Heart right ventricle (tissue), 16 donors: ENCODE measurements around the gene SPHK2. TPM values are rescaled to one million over a fixed set of nuclear protein-coding genes. Genes with fewer than 3 reads are reported as not detected.

Experiments
- ATAC-seq, 8 donors: fragments of 200-7000 bp; cut with Tn5 transposase; one replicate each; pipeline ENCODE4 v1.9.1; 2020; ENCODE audit warnings: mild to moderate bottlenecking in 8 of 8, moderate library complexity in 8 of 8, moderate number of reproducible peaks in 1 of 8
- DNase-seq, 2 donors: peaks; one replicate each; pipeline ENCODE4 v3.0.0-alpha.2; 2020
- H3K27ac ChIP-seq, 10 donors: fragments of 200-600 bp; sonication (generic) in 2 of 10; one replicate each; pipeline versions ENCODE4 v1.5.0 to v1.8.0; 2020 to 2022; ENCODE audit warnings: mild to moderate bottlenecking in 3 of 10
- H3K27me3 ChIP-seq, 7 donors: fragments of 200-600 bp; one replicate each; pipeline ENCODE4 v1.8.0; 2021 to 2022; ENCODE audit warnings: mild to moderate bottlenecking in 2 of 7
- H3K36me3 ChIP-seq, 9 donors: fragments of 200-600 bp; sonication (generic) in 1 of 9; one replicate each; pipeline versions ENCODE4 v1.5.0 to v1.8.0; 2020 to 2022; ENCODE audit warnings: mild to moderate bottlenecking in 2 of 9
- H3K4me1 ChIP-seq, 9 donors: fragments of 200-600 bp; sonication (generic) in 1 of 9; one replicate each; pipeline versions ENCODE4 v1.5.0 to v1.8.0; 2020 to 2022; ENCODE audit warnings: mild to moderate bottlenecking in 4 of 9
- H3K4me3 ChIP-seq, 10 donors: fragments of 200-600 bp; sonication (generic) in 2 of 10; one replicate each; pipeline versions ENCODE4 v1.5.0 to v1.8.0; 2020 to 2022; ENCODE audit warnings: mild to moderate bottlenecking in 7 of 10, moderate library complexity in 2 of 10
- H3K9me3 ChIP-seq, 11 donors: fragments of 200-600 bp in 10 of 11; sonication (generic) in 2 of 11; one replicate each; pipeline versions ENCODE4 v1.5.0 to v1.8.0; 2013 to 2022; ENCODE audit warnings: mild to moderate bottlenecking in 2 of 11, control low read depth in 1 of 11, moderate library complexity in 1 of 11
- WGBS, 2 donors: extraction: QIAGEN DNeasy Blood & Tissue Kit; methylation state at CpG; one replicate each; pipeline ENCODE4 v1.1.7; 2013; ENCODE audit warnings: inconsistent platforms in 1 of 2; 5-methylcytosine and 5-hydroxymethylcytosine counted together
- intact Hi-C, 10 donors: fragments of 100-400 bp; cut with DNase I; formaldehyde crosslinking; loops; one replicate each; pipeline versions ENCODE4 v1.11.1 to v1.14.2; 2022
- polyA plus RNA-seq, 2 donors: library from polyadenylated mRNA; stranded (reverse); fragments of 200-250 nt; gene quantifications; one replicate each; pipeline ENCODE4 v1.2.3, GENCODE V29; 2013
- total RNA-seq, 10 donors: library from RNA; stranded (reverse); fragmentation: NEBNext Ultra II Directional in 3 of 10; extraction: Animal tissue kit (Norgen Biotek cat#: 25700) in 3 of 10; gene quantifications; one replicate each; pipeline versions ENCODE4 v1.2.1 to v1.2.4, GENCODE V29; 2021 to 2023
- TF ChIP-seq, protein P1 (sequence below), 9 donors: fragments of 200-600 bp; sonication (generic) in 2 of 9; IDR thresholded peaks; one replicate each; pipeline versions ENCODE4 v1.5.0 to v1.8.0; 2021 to 2022; ENCODE audit warnings: antibody characterized with exemption in 9 of 9, mild to moderate bottlenecking in 5 of 9, moderate library complexity in 1 of 9
- donor health status: Arrhythmogenic right ventricular cardiomyopathy.
- donor health status: ischemic (EF 13 %, LVEDD 7.1; RV severe dilation, severe dysfunction).
- donor health status: healthy with polysubstance abuse.
- donor health status: DM: no; HTN: yes; CAD: no.
- donor health status: DM: no; HTN: no; CAD: no.
- donor health status: ischemic (EF 25% LVEDD 6.9; RV normal size, moderate dysfunction).
- donor health status: ischemic (EF 25% LVEDD 5.7; RV mildly dilated, moderate dysfunction).
- donor health status: healthy.
- donor health status: DM: yes; HTN: yes; CAD: no.
- donor health status: Ischemic cardiomyopathy.
- donor health status: ischemic (EF 35%, LVEDD 5.7; RV mildly dilated, moderate dysfunction).
- donor health status: nonischemic (EF 11% LVEDD 7.7; RV severe dilation, severe dysfunction).
- donor health status: DM: yes; HTN: yes; CAD: no.
- donor health status: PGD.
- donor health status: ischemic (EF 29% LVEDD 5.4; RV normal size, mild dysfunction).
- donor health status: nonischemic (EF 23%, LVEDD 6.1; RV moderate dilation, normal function).

The SPHK2 gene
- total and polyA plus RNA-seq, 12 donors: 5.7 to 15.9 (median 8.2) TPM

DNA sequence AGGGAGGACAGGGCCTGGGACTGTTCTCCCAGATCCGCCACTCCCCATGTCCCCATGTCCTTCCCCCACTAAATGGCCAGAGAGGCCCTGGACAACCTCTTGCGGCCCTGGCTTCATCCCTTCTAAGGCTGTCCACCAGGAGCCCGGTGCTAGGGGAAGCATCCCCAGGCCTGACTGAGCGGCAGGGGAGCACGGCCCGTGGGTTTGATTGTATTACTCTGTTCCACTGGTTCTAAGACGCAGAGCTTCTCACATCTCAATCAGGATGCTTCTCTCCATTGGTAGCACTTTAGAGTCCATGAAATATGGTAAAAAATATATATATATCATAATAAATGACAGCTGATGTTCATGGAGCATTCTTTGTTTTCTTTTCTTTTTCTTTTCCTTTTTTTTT is 11.9 kb upstream of the SPHK2 start:
- intact Hi-C loops: no loop called here
- ATAC-seq: no peak
- WGBS, 2 donors: 84 to 88% methylated on average over 7 of the region's 7 CpGs
- TF ChIP-seq, protein P1, sequence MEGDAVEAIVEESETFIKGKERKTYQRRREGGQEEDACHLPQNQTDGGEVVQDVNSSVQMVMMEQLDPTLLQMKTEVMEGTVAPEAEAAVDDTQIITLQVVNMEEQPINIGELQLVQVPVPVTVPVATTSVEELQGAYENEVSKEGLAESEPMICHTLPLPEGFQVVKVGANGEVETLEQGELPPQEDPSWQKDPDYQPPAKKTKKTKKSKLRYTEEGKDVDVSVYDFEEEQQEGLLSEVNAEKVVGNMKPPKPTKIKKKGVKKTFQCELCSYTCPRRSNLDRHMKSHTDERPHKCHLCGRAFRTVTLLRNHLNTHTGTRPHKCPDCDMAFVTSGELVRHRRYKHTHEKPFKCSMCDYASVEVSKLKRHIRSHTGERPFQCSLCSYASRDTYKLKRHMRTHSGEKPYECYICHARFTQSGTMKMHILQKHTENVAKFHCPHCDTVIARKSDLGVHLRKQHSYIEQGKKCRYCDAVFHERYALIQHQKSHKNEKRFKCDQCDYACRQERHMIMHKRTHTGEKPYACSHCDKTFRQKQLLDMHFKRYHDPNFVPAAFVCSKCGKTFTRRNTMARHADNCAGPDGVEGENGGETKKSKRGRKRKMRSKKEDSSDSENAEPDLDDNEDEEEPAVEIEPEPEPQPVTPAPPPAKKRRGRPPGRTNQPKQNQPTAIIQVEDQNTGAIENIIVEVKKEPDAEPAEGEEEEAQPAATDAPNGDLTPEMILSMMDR (IDR thresholded peaks at IDR 0.05): no peak
- DNase-seq: no peak
- Histone ChIP-seq H3K36me3 (no peaks in the 10 kb centered on the region), H3K27ac (no peak overlapping the region), H3K27me3 (no peaks in the 10 kb centered on the region), H3K4me1 (peaks cover 0 to 7% (median 0%) of the 10 kb centered on the region in 9 donors), H3K9me3 (no peaks in the 10 kb centered on the region), H3K4me3 (no peak overlapping the region)

DNA sequence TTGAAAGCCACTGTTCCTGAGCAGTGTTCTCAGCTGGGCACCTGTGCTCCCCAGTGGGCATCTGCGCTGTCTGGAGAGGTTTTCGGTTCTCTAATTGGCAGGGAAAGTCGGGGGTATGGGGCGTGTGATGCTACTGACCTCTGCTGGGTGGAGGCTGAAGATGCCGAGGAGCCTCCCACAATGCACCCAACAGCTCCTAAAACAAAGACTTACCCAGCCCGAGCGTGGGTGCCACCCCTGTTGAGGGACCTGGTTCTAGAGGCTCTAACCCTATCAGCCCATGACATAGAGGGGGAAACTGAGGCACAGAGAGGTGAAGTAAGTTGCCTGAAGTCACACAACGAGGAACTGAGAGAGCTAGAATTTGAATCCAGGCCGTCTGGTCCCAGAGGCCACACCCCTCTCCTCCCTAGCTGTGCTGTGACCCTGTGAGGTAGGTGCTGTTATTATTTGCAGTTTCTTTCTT is 10.5 kb upstream of the SPHK2 start:
- DNase-seq (no peak), ATAC-seq (peak in 7 of 8 donors; percentile 25 to 71 (median 41))
- TF ChIP-seq, protein P1 (IDR thresholded peaks at IDR 0.05): peak in 8 of 9 donors; percentile 22 to 58 (median 48)
- H3K9me3 ChIP-seq: no peaks in the 10 kb centered on the region
- 15 to 20% methylated on average over 9 of the region's 9 CpGs for WGBS, 2 donors
- H3K27ac ChIP-seq: no peak overlapping the region
- H3K27me3 ChIP-seq: no peaks in the 10 kb centered on the region
- intact Hi-C loops: no loop called here
- H3K4me3 ChIP-seq: no peak overlapping the region
- H3K36me3 ChIP-seq: no peaks in the 10 kb centered on the region
- peaks cover 0 to 7% (median 0%) of the 10 kb centered on the region in 9 donors for H3K4me1 ChIP-seq

DNA sequence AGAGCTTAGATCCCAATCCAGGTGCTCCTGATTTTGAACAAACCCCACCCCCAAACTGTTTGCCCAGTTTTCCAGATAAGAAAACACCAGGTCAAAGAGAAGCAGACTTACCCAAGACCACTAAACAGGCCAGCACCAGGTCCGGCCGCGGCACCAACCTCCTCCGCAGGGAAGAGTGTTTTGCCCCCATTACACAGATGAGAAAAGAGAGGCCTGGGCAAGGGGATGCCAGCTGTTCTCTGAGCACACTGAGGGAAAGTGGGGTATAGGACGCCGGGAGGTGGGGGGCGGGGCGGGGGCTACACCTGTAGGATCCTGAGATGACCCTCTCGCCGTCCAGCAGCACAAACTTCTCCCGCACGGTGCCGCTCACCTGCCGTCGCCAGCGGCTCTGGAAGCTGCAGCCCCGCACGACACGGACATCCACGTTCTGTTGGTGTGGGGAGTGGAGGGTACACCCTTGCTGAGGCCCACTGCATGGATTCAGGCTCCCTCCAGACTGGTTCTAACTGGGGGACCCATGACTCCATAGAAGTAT is 9.7 kb upstream of the SPHK2 start:
- intact Hi-C loops: no loop called here
- peaks cover 0 to under 1% (median 0%) of the 10 kb centered on the region in 9 donors for H3K36me3 ChIP-seq

DNA sequence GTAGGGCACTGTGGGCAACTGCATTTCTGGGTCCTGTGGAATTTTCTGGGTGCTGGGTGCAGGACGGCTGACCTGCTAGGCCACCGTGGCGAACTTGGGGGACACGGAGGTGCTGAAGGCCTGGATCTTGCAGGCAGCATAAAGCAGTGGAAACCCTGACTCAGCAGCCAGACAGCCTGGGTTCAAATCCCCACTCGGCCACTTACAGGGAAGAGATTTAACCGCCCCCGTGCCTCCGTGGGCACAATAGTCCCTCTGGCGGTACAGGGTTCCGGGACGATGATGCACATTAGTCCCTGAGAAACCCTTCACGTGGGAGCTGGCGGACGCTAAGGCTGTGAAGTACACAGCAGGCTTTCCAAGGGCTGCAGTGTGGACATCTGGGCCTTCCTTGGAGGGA is 7.4 kb upstream of the SPHK2 start:
- ATAC-seq (no peak), DNase-seq (no peak)
- WGBS, 2 donors: 89 to 90% methylated on average over 14 of the region's 14 CpGs
- peaks cover 0 to 23% (median 15%) of the 10 kb centered on the region in 9 donors for H3K36me3 ChIP-seq
- H3K27me3 ChIP-seq: no peaks in the 10 kb centered on the region
- H3K4me1 ChIP-seq: peaks cover under 1 to 11% (median 5%) of the 10 kb centered on the region in 9 donors
- intact Hi-C loops: no loop called here
- H3K4me3 ChIP-seq: no peak overlapping the region
- TF ChIP-seq, protein P1 (IDR thresholded peaks at IDR 0.05): no peak
- H3K27ac ChIP-seq: no peak overlapping the region
- H3K9me3 ChIP-seq: no peaks in the 10 kb centered on the region

More for the DNA sequence above, 9.7 kb upstream of the SPHK2 start:
- Histone ChIP-seq H3K9me3 (no peaks in the 10 kb centered on the region), H3K27ac (no peak overlapping the region), H3K4me3 (no peak overlapping the region), H3K27me3 (no peaks in the 10 kb centered on the region), H3K4me1 (peaks cover 0 to 7% (median 0%) of the 10 kb centered on the region in 9 donors)
- TF ChIP-seq, protein P1 (IDR thresholded peaks at IDR 0.05): no peak
- 91 to 93% methylated on average over 20 of the region's 20 CpGs for WGBS, 2 donors
- ATAC-seq (no peak), DNase-seq (no peak)
